Thyroid gland (tissue), 4 donors: ENCODE measurements around the gene ZNF775. TPM values are rescaled to one million over a fixed set of nuclear protein-coding genes. Genes with fewer than 3 reads are reported as not detected.

Experiments used
- DNase-seq, 2 donors: peaks; one replicate each; pipeline ENCODE4 v3.0.0-alpha.2; 2019
- H3K27ac ChIP-seq, 3 donors: fragments of 200-600 bp; sonication (generic); 1 replicate in 2 of 3; 2 replicates in 1 of 3; pipeline ENCODE4 v1.5.1; 2016 to 2019; ENCODE audit warnings: mild to moderate bottlenecking in 1 of 3, moderate library complexity in 1 of 3
- H3K27me3 ChIP-seq: fragments of 200-600 bp; sonication (generic); one replicate; pipeline ENCODE4 v1.5.1; 2019
- H3K36me3 ChIP-seq, 2 donors: fragments of 200-600 bp; sonication (generic); one replicate each; pipeline ENCODE4 v1.5.1; 2016 to 2019
- H3K4me1 ChIP-seq, 2 donors: fragments of 200-600 bp; sonication (generic); one replicate each; pipeline ENCODE4 v1.5.1; 2017 to 2019
- H3K4me3 ChIP-seq, 3 donors: fragments of 200-600 bp; sonication (generic); replicated peaks in 1 of 3; 1 replicate in 2 of 3; 2 replicates in 1 of 3; pipeline ENCODE4 v1.5.1; 2016; ENCODE audit warnings: mild to moderate bottlenecking in 1 of 3
- H3K9me3 ChIP-seq: fragments of 200-600 bp; sonication (generic); one replicate; pipeline ENCODE4 v1.5.1; 2017
- POLR2A ChIP-seq, 2 donors: fragments of 450-650 bp; IDR thresholded peaks; one replicate each; pipeline ENCODE4 v1.6.1; 2017; ENCODE audit warnings: antibody characterized with exemption in 2 of 2, mild to moderate bottlenecking in 2 of 2, moderate library complexity in 1 of 2
- WGBS, 2 donors: methylation state at CpG; one replicate each; pipeline ENCODE4 v1.1.5; 2017; 5-methylcytosine and 5-hydroxymethylcytosine counted together
- intact Hi-C: fragments of 100-400 bp; cut with DNase I; formaldehyde crosslinking; loops from one replicate; pipeline ENCODE4 v1.15.1; 2023
- total RNA-seq, 4 donors: library from RNA; depleted of rRNA; stranded (reverse); fragments of >200 nt; gene quantifications; one replicate each; pipeline ENCODE4 v1.2.3, GENCODE V29; 2016
- TF ChIP-seq, protein P1 (sequence below), 6 experiments: fragments of 200-600 bp in 3 of 6; fragments of 450-650 bp in 3 of 6; sonication (generic) in 3 of 6; IDR thresholded peaks; one replicate each; pipeline ENCODE4 v1.5.1; 2016 to 2019; ENCODE audit warnings: antibody characterized with exemption in 6 of 6, mild to moderate bottlenecking in 2 of 6, inconsistent platforms in 1 of 6, moderate library complexity in 1 of 6

The ZNF775 gene
- total RNA-seq, 4 donors from 2014 or later: 4.3 to 7.5 (median 6.3) TPM

DNA sequence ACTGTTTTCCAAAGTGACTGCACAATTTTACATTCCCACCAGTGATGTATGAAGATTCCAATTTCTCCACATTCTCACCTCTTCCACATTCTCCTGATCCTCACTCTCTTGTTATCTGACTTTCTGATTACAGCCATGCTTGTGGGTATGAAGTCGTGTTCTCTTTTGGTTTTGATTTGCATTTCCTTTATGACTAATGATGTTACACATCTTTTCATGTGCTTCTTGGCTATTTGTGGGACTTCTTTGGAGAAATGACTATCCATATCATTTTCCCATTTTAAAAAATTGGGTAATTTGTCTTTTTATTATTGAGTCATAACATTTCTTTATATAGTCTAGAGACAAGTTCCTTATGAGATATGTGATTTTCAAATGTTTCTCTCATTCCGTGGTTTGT is 60.8 kb downstream of the ZNF775 start:
- Histone ChIP-seq H3K4me3 (no peak overlapping the region), H3K36me3 (no peaks in the 10 kb centered on the region), H3K27ac (no peak overlapping the region), H3K27me3 (no peaks in the 10 kb centered on the region), H3K4me1 (no peaks in the 10 kb centered on the region), H3K9me3 (no peaks in the 10 kb centered on the region)
- 74 to 81% methylated on average over 2 of the region's 2 CpGs for WGBS, 2 donors
- intact Hi-C loops: no loop called here
- no peak for DNase-seq
- TF ChIP-seq, protein P1, sequence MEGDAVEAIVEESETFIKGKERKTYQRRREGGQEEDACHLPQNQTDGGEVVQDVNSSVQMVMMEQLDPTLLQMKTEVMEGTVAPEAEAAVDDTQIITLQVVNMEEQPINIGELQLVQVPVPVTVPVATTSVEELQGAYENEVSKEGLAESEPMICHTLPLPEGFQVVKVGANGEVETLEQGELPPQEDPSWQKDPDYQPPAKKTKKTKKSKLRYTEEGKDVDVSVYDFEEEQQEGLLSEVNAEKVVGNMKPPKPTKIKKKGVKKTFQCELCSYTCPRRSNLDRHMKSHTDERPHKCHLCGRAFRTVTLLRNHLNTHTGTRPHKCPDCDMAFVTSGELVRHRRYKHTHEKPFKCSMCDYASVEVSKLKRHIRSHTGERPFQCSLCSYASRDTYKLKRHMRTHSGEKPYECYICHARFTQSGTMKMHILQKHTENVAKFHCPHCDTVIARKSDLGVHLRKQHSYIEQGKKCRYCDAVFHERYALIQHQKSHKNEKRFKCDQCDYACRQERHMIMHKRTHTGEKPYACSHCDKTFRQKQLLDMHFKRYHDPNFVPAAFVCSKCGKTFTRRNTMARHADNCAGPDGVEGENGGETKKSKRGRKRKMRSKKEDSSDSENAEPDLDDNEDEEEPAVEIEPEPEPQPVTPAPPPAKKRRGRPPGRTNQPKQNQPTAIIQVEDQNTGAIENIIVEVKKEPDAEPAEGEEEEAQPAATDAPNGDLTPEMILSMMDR (IDR thresholded peaks at IDR 0.05): no peak
- TF ChIP-seq POLR2A (IDR thresholded peaks at IDR 0.05): no peak

DNA sequence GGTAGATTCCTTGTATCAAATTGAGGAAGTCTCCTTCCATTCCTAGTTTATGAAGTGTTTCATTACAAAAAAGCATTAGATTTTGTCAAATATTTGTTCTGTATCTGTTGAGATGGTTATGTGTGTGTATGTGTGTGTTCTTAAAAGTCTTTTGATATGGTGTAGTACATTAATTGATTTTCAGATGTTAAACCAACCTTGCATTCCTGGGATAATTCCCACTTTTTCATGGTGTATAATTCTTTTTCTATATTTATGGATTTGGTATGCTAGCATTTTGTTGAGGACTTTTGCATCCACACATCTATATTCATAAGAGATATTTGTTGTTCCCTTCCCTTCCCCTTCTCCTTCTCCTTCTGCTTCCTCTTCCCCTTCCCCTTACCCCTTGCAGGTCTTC is 62.4 kb downstream of the ZNF775 start:
- Histone ChIP-seq H3K27me3 (no peaks in the 10 kb centered on the region), H3K9me3 (no peaks in the 10 kb centered on the region), H3K4me1 (peaks cover 2 to 6% of the 10 kb centered on the region in 2 donors), H3K27ac (no peak overlapping the region), H3K36me3 (no peaks in the 10 kb centered on the region), H3K4me3 (no peak overlapping the region)
- TF ChIP-seq, protein P1 (IDR thresholded peaks at IDR 0.05): no peak
- no peak for TF ChIP-seq POLR2A (IDR thresholded peaks at IDR 0.05)
- intact Hi-C loops: no loop called here
- DNase-seq: no peak

DNA sequence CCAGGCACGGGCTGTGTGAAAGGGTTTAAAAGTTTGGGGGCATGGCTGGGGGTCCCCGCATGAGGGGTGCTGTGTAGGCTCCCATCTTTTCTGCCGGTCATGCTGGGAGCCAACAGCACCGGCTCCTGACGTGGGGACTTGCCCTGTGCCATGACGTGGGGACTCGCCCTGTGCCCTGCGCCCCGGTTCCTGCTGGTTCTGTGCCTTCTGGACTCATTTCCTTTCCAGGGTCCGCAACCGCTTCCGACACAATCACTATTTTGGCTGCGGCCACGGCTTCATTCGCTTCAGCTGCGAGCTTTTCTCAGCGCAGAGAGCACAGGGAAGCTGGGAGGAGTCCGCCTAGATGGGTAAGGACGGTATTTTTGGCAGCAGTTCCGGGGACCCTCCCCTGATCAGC is 63.7 kb downstream of the ZNF775 start:
- WGBS, 2 donors: 94 to 96% methylated on average over 20 of the region's 20 CpGs
- no peaks in the 10 kb centered on the region for H3K9me3 ChIP-seq
- no peaks in the 10 kb centered on the region for H3K36me3 ChIP-seq
- no peak for DNase-seq
- H3K4me1 ChIP-seq: peaks cover 11 to 12% of the 10 kb centered on the region in 2 donors
- no peak for TF ChIP-seq POLR2A (IDR thresholded peaks at IDR 0.05)
- TF ChIP-seq, protein P1 (IDR thresholded peaks at IDR 0.05): no peak
- no peak overlapping the region for H3K4me3 ChIP-seq
- intact Hi-C loops: no loop called here
- H3K27ac ChIP-seq: no peak overlapping the region
- H3K27me3 ChIP-seq: no peaks in the 10 kb centered on the region

DNA sequence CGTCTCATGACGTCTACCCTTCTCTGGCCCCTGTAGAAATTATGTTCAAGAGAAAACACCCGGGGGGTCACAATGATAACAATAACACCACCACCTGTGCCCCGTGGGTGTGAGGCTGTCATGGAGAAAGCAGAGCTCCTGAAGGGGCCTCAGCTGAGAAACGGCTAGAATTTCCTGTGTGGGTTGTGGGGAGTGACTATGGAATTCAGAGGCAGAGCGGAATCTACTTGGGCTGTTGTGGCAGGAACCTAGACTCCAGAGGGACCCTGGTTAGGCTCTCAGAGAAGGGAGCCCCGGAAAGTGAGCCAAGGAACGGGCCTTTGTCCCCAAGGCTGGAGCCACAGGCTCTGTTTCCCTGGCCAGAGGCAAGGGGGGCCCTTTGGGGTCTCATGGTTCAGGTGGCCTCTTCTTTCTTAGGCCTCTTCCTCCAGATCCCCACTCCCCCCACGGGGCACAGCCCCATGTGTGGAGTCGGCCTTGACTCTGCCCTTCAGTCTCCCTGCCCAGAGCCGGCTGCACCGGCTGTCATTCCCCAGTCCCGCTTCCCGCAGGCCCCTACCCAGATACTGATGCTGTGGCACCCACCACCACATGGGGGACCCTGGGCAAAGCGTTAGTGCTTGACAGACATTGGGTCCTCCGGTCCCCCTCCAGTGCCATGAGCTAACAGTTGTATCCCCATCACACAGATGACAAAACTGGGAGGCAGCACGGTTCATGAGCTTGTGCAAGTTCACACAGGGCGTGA is 64.8 kb downstream of the ZNF775 start:
- no peaks in the 10 kb centered on the region for H3K36me3 ChIP-seq
- TF ChIP-seq, protein P1 (IDR thresholded peaks at IDR 0.05): no peak

DNA sequence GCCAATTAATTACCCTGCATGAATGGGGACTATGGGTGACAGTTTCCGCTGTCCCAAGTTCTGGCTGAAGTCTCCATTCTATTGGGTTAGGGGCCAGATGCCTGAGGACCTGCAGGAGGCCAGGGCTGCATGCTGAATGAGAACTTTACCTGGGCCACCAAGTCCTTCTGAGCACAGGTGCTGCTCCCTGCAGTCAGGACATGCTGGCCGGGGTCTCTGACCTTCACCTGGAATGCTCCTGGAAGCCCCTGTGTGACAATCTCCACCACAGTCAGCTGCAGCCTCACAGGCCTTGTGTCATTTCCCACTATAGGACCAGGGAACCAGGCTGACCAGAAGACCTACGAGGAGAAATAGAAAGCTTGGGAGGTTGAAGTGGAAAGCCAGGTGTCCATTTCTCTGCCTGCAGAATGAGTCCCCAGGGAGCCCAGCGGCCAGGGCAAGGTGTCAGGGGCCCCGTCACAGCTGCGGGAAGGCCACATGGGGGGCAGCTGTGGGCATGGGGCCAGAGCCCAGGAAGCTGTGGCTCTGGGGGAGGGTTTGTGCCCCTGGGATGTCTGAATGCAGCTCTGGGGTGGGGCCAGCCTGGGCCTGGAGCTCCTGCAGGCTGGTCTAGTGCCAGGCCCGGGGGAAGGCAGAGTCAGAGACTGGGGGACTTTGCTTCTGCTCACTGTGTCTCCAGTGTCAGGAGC is 65.7 kb downstream of the ZNF775 start:
- DNase-seq: no peak
- peaks cover 14 to 24% of the 10 kb centered on the region in 2 donors for H3K4me1 ChIP-seq
- intact Hi-C loops: no loop called here
- no peak overlapping the region for H3K4me3 ChIP-seq
- 84 to 92% methylated on average over 7 of the region's 7 CpGs for WGBS, 2 donors
- no peaks in the 10 kb centered on the region for H3K36me3 ChIP-seq
- H3K27ac ChIP-seq: no peak overlapping the region
- no peaks in the 10 kb centered on the region for H3K27me3 ChIP-seq
- TF ChIP-seq, protein P1 (IDR thresholded peaks at IDR 0.05): no peak
- no peak for TF ChIP-seq POLR2A (IDR thresholded peaks at IDR 0.05)
- no peaks in the 10 kb centered on the region for H3K9me3 ChIP-seq

More for the DNA sequence above, 64.8 kb downstream of the ZNF775 start:
- H3K27me3 ChIP-seq: no peaks in the 10 kb centered on the region
- WGBS, 2 donors: 80 to 90% methylated on average over 10 to 12 of the region's 18 CpGs
- no peak overlapping the region for H3K4me3 ChIP-seq
- H3K9me3 ChIP-seq: no peaks in the 10 kb centered on the region
- DNase-seq: no peak
- no peak overlapping the region for H3K27ac ChIP-seq
- intact Hi-C loops: no loop called here
- H3K4me1 ChIP-seq: peaks cover 12 to 18% of the 10 kb centered on the region in 2 donors
